GM18526 (cell line): ENCODE data around the gene ATP8A2.

Experiments
- POLR2A ChIP-seq: IDR thresholded peaks from 3 replicates; pipeline ENCODE4 v1.6.1; 2011; ENCODE audit not compliant: insufficient read length; ENCODE audit errors: extremely low read depth

The ATP8A2 gene

DNA sequence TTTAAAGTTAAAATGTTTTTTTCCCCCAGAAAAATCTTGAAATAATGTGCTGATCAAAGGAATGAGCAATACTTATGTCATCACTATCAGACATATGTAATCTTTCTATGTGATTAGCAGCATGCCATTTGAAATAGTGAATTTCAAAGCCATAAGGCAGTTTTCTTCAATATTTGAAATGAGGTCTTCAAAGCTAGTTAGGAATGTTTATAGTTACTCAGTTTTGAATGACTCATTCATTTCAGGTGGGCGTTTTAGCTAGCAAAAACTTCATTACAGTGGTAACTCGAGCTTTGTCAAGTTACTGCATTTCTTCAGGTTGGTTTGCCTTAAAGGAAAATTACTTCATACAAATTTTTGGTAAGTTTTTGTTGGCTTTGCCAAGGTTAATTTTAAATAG, 102.1 kb downstream of the ATP8A2 start:
- no peak for TF ChIP-seq POLR2A

DNA sequence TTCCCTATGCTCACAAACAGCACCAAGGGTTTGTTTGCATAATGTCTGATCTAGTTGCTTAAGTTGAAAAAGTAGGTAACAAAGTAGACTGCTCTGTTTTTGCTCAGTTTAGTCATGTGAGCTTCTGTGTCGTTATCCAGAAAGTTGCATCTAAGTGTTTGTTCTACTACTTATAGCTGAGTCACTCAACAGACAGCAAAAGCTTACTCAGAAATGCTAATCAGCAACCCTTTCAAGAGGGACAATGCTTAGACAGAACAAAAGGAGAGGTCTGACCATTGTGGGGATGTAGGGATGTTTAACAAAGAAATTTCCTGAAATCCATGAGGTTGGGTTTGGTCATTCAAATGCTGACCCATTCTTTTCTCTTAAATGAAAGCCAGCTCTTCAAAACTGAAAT, 106.4 kb downstream of the ATP8A2 start:
- TF ChIP-seq POLR2A, result no peak

DNA sequence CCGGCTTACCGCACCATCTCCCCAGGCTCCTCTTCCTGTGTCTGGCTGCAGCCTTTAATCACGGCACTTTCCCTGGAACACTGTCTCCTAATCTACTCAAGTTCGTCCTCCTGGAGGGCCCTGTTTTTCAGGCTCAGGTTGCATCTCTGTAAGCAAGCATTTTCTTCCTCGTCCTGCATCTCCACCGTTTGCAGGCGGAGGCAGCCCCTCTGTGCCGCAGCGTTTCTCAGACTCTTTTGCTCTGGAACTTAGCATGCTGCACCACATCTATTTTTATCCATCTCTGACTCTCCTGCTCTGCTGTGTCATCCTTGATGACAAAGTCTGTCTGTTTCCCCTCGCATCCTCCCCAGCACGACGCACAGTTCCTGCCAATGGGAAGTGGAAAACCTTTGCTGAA, 117.5 kb downstream of the ATP8A2 start:
- no peak for TF ChIP-seq POLR2A

DNA sequence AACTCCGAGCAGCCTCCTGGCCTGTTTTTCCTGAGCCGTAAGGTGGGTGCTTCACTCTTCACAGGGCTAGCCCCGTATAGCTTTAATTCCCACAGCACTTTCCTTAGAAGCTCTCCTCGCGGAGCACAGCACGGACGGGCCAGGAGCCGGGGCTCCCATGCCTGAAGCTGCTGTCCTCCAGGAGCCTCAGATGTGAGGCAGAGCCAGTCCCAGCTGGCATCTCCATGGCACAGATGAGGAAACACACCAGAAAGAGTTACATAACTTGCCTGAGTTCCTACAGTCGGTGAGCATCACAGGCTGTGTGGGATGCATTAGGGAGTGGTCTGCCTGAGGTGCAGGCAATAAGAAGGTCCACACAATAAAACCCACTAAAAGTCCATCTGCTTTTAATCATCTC, 118.5 kb downstream of the ATP8A2 start:
- TF ChIP-seq POLR2A, result no peak

DNA sequence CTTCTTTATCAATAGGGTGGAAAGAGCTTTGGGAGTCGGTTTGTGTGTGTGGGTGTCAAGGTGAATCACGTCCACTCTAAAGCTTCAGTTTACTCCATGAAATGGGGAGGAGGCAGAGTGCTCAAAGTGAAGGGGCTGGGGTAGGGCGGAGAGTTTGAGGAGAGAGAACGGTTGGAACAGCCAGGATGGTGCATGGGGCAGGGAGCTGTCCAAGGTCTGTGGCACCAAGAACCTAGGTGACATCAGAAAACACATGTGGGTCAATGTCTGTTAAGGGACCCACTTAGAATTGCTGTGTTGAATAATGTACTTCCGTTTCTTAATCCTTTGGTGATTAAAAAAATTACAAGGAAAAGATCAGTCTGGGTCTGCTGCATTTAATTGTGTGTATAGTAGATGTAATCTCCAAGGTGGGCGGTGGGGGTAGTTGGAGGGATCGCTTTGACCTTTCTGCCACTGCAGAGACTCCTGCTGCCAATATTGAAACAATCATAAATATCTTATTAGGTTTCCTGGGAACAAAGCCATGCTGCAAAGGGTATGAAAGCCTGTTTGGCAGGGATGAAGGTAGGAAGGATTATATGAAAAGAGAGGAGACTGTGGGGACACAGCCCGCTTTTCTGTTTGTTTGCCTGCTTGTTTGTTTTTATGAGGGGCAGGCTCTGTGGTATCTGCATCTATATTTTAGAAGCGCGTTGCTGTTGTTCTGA, 122.3 kb downstream of the ATP8A2 start:
- no peak for TF ChIP-seq POLR2A

DNA sequence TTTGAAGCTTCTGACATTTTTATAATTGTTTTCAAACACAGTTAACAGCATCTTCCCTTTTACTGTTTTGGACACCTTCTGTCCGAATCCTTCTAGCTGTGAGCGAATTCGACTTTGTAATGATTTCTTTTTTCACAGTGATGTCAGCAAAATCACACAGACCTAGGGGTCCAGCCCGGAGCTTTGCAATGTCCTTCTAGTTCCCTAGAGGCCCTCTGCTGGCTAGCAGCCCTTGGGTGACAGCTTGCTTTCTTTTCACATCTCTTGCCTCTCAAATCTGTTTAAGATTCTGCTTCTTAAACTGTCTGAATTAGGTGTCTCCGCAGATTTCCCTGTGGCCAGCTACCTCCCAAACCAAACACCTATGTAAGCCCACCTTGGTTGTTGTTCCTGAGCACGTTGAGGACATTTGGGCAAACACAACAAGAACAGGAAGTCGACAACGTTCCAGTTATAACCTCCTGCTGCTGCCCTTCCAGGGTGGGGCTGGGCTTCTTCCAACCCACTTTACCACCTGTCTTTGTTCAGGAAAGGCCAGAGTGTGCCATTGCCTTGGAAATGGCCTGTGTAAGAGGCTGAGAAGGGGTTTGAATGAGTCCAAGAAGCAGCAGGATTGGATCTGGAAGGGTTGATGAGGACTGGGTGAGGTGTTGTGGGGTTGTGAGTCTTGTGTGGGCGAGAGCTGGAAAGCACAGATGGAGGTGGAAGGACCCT, 123.1 kb downstream of the ATP8A2 start:
- no peak for TF ChIP-seq POLR2A

DNA sequence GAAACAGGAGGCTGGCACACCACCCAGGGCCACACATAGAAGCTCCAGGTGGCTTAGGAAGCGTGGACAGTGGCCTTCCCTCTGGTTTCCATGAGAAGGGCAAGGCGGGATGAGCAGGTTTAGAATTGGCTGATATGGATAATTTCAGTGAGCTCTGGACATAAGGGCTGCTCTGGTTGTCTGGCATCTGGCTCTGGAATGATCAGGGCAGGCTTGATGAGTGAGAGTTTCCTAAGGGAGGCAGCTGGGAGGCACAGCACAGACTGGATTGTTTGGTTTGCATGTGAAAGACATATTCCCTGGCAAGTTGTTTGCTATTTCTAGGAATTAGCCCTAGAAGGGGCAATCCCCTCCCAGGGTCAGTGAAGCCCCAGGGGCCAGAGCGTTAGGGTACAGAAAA, 129.5 kb downstream of the ATP8A2 start:
- no peak for TF ChIP-seq POLR2A

DNA sequence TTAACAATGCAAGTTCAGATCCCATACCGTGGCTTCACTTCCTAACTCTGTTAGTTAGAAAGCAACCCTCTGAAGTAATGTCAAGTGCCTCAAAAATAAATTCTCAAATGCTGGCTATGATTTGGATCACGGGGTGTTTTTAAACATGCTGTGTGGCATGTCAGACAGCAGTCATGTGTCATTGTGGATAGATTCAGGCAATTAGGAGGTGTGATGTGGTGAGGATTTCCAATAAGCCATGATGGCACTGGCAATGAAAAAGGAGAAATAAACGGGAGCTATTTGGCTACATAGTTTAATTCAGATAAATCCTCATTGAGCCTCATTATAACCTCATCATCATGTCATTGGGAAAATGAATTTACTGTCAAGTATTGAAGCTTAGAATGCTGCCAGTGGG, 130.3 kb downstream of the ATP8A2 start:
- TF ChIP-seq POLR2A, result no peak

DNA sequence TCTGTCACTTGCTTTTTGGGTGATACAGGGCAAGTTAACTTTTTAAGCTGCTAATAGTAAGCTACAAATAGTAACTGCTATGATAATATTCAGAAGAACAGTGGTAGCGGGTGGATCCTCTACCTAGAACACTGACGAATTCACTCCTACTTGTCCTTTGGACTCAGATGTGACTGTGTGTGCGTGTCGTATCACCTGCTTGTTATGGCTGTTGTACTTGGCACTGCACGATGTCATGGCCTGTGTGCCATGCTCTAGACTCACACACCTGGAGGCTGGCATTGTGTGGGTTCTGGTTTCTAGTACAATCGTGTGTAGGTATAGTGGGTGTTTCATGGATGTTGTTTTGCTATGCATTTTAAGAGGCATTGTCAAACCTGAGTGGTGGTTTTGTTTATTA, 130.8 kb downstream of the ATP8A2 start:
- TF ChIP-seq POLR2A, result no peak

DNA sequence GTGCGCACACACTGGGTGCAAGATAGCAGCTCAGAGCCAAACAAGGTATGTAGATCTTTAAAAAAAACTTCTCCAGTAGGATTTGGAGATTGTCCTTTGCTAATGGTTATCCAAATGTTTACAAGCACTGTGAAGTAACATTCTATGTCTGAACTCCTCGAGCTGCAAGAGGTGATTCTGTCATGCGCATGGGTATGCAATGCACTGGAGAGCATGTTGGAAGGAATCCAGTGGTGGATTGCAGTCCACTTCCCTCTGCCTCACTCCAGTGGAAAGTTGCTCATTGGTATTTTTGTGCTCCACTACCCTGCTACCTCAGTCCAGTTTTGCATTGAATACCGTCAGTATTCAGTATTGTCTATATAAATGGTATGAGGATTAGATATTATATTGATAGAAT, 132.1 kb downstream of the ATP8A2 start:
- TF ChIP-seq POLR2A, result no peak

DNA sequence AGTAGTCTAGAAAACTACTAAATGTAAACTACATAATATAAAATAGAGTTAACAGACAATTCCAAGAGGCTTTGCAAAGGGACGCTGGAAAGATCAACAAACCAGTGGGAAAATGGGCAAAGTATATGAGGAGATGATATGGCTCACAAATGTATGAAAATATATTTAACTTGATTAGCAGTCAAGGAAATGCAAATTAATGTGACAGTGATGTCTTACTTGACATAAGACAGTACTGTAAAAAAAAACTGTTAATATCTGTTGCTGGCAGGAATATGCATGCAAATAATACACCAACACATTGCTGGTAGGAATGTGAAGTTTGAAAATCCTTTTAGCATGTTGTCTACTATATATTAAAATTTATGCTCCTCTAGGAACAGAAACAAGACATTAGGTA, 136.1 kb downstream of the ATP8A2 start:
- TF ChIP-seq POLR2A, result no peak

DNA sequence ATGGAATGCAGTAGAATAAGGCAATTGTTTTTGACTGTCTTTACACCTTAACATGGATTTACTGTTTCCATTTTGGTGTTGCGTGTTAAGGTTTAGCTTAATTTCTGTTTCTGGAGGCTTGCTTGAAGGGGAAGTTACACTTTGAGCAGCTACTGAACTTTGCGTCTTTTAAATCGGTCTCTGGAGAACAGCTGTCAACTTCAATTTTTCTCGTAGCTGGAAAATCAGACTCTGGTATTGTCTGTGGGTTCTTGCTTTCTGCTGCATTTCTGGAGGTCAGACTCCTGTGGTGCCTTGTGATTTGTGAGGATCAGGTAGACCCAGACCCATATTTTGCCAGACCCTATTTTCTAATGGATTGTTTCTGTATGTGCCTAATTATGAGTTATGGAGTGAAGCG, 146.7 kb downstream of the ATP8A2 start:
- TF ChIP-seq POLR2A, result no peak

DNA sequence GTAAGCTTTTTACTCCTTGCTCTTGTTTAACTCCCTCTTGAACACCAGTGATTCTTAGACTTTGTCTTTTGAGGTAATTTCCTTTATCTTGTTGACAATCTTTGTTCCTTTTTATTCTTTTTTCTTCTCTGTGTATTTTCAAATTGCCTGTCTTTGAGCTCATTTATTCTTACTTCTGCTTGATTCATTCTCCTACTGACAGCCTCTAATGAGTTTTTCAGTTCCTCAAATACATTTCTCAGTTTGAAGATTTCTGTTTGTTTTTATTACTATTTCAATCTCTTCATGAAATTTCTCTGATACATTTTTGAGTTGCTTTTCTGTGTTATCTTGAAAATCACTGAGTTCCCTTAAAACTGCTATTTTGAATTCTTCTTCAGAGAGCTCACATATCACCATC, 154.1 kb downstream of the ATP8A2 start:
- TF ChIP-seq POLR2A, result no peak

DNA sequence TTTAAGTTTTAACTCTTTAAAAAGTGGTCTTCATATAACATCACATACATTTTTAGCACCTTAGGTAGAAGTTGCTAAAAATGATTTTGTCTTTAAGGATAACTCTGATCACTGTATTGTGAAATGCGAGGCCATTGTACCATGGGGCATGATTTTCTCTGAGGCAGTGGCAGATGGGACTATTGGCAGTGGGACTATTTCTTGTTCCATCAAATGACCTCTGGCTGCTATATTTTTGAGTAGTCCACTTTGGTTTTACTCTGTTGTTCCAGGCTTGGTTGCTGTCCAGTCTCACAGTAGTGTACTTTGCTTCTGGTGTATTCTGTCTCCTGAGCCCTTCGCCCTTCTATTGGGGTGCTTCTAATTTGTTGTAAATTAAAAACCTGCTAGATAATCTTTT, 156.5 kb downstream of the ATP8A2 start:
- no peak for TF ChIP-seq POLR2A

DNA sequence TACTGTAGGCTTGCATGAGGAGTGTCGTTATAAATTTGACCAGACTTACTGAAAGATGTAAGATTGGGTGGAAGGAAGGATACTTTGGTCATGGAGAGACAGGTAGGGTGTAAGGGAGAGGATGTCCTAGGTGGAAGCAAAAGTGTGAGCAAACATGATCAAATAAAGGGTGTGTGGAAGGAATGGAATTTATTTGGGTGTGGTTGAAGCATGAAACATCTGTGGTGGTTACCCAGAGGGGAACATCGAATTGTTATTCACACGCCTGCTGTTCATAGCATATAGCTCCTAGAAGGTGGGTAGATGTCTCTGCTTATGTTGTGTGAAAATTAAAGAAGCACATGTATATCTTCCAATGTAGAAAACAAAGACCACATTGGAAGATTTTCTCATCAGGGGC, 157.7 kb downstream of the ATP8A2 start:
- no peak for TF ChIP-seq POLR2A

DNA sequence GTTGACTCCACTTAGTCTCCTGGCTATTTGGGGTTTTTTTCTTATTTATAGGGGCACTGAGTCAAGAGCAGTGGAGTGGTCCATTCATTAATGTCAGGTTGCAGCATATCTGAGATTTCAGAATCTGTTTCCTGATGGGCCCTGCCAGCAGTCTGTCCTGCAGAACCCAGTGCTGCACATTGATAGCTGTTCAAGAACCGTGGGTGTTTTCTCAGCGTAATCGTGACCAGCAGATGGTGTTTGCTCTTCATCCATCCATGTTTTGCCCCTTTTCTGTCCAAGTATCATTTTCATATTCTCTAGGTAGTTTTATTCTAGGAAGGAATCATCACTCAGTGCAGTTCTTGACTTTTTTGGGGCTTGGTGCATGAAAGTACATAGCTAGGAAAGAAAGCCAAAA, 166.5 kb downstream of the ATP8A2 start:
- TF ChIP-seq POLR2A, result no peak

DNA sequence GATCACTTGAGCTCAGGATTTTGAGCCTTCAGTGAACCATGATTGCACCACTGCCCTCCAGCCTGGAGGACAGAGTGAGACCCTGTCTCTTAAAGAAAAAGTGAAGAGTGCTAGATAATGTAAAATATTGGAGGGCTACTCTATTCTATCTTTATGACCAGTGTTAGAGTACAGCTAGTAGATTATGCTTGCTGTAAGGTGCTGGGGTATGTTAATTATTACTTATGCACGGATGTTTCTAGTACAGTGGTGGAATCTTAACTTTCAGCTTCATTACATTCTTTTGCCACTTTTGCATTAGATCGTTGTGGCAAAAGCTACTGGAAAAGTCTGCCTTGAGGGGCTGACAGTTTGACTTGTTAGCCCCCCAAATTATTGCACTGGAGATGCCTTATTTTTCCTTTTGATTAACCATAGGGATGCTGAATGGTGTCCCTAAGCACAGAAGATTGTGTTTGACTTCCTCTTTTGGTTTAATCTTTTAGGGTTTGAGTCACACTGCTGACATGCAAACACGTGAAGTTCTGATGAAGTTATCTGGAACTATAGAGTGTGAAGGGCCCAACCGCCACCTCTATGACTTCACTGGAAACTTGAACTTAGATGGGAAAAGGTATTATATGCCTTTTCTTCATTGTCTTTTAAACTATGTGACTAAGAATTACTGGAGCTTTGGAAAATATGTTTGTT, 169.8 kb downstream of the ATP8A2 start:
- TF ChIP-seq POLR2A, result no peak

DNA sequence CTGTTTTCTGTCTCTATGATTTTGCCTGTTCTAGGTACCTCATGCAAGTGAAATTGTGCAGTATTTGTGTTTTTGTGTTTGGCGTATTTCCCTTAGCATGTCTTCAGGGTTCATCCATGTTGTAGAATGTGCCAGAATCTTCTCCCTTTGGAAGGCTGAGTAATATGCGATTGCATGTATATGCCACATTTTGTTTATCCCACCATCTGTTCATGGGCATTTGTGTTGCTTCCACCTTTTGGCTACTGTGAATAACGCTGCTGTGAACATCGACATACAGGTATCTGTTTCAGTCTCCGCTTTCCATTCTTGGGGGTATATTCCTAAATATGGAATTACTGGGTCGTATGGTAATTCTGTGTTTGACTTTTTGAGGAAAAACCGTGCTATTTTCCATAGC, 190.0 kb downstream of the ATP8A2 start:
- no peak for TF ChIP-seq POLR2A
